Endothelial cell (in vitro differentiated cells): ENCODE measurements around the gene PLVAP. TPM values are rescaled to one million over a fixed set of nuclear protein-coding genes. Genes with fewer than 3 reads are reported as not detected.

Source experiments
- DNase-seq: peaks from one replicate; pipeline ENCODE4 v3.0.0; 2021; ENCODE audit warnings: low spot score
- H3K27ac Mint-ChIP-seq: one replicate; pipeline ENCODE4 v1.8.0; 2021; ENCODE audit warnings: mixed read lengths, inconsistent platforms; ENCODE audit not compliant: unreplicated experiment
- H3K27me3 Mint-ChIP-seq: one replicate; pipeline ENCODE4 v1.8.0; 2021; ENCODE audit warnings: mild to moderate bottlenecking, moderate library complexity, mixed read lengths, inconsistent platforms; ENCODE audit not compliant: unreplicated experiment
- H3K36me3 Mint-ChIP-seq: one replicate; pipeline ENCODE4 v1.8.0; 2021; ENCODE audit warnings: mild to moderate bottlenecking, low read depth, mixed read lengths, inconsistent platforms; ENCODE audit not compliant: unreplicated experiment
- H3K4me1 Mint-ChIP-seq: one replicate; pipeline ENCODE4 v1.8.0; 2021; ENCODE audit warnings: mild to moderate bottlenecking, mixed read lengths, inconsistent platforms; ENCODE audit not compliant: unreplicated experiment
- H3K4me3 Mint-ChIP-seq: one replicate; pipeline ENCODE4 v1.8.0; 2021; ENCODE audit warnings: mild to moderate bottlenecking, mixed read lengths, inconsistent platforms; ENCODE audit not compliant: unreplicated experiment
- H3K9me3 Mint-ChIP-seq: one replicate; pipeline ENCODE4 v1.8.0; 2021; ENCODE audit warnings: mixed read lengths, inconsistent platforms; ENCODE audit not compliant: unreplicated experiment
- total RNA-seq: library from RNA; stranded (reverse); fragmentation: NEBNext Ultra II Directional; extraction: Animal tissue kit (Norgen Biotek cat#: 25700); gene quantifications from one replicate; pipeline ENCODE4 v1.2.1, GENCODE V29; 2021; ENCODE audit not compliant: unreplicated experiment
- TF ChIP-seq, protein P1 (sequence below): fragments of 200-600 bp; sonication (generic); IDR thresholded peaks from one replicate; pipeline ENCODE4 v1.5.0; 2021; ENCODE audit warnings: antibody characterized with exemption; ENCODE audit not compliant: unreplicated experiment

Gene PLVAP
- total RNA-seq, 1 donor from 2014 or later: 1,569 TPM

DNA sequence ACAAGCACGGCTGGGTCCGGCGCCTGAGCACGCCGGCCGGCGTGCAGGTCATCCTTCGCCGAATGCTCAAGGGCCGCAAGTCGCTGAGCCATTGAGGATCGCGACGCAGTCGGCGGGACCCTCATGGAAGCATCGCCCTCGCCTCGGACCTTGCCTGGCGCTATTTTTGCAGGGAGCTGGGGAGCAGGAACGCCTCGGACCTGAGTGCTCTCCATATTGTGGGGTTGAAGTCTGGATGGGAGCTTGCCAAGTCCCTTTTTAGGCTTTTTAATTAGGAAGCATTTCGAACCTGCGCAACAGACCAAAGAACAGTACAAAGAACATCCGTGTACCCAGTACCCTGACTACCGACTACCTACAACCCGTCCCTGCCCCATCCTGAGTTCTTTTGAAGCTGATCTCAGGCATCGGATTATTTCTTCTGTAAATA, 70.8 kb downstream of the PLVAP start:
- no peak for DNase-seq
- Mint-ChIP-seq H3K27me3 (peaks cover 6% of the 10 kb centered on the region), H3K4me3 (peak overlapping the region; percentile 93), H3K9me3 (no peaks in the 10 kb centered on the region), H3K36me3 (peaks cover 6% of the 10 kb centered on the region), H3K4me1 (peaks cover 20% of the 10 kb centered on the region), H3K27ac (peak overlapping the region; percentile 72)
- TF ChIP-seq, protein P1, sequence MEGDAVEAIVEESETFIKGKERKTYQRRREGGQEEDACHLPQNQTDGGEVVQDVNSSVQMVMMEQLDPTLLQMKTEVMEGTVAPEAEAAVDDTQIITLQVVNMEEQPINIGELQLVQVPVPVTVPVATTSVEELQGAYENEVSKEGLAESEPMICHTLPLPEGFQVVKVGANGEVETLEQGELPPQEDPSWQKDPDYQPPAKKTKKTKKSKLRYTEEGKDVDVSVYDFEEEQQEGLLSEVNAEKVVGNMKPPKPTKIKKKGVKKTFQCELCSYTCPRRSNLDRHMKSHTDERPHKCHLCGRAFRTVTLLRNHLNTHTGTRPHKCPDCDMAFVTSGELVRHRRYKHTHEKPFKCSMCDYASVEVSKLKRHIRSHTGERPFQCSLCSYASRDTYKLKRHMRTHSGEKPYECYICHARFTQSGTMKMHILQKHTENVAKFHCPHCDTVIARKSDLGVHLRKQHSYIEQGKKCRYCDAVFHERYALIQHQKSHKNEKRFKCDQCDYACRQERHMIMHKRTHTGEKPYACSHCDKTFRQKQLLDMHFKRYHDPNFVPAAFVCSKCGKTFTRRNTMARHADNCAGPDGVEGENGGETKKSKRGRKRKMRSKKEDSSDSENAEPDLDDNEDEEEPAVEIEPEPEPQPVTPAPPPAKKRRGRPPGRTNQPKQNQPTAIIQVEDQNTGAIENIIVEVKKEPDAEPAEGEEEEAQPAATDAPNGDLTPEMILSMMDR: no peak

DNA sequence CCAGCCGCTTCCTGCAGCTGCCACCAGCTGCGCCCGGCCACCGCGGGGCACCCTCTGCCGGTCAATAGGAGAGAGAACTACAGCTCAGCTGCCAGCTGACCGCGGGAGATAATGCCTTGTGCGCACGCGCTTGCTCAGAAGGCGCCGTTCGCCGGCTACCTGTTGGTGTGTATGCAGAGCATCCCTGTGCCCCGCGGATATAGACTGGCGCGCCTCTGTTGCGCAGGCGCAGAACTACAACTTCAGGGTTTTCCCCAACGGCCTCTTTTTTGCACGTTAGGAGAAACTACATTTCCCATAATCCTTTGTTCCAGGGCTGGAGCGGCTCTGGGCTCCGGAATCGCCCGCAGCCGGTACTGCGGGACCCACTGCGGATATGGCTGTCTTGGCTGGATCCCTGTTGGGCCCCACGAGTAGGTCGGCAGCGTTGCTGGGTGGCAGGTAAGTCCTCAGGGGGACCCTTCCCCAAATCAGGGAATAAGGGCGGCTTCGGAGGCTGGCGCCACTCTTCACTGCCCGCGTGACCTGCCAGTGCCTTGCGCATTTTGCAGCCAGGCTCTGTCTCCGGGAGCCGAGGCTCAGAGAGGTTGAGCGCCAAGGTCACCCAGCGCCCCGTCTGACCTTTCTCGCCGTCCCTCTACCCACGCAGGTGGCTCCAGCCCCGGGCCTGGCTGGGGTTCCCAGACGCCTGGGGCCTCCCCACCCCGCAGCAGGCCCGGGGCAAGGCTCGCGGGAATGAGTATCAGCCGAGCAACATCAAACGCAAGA, 71.4 kb downstream of the PLVAP start, which contains the start of gene MRPL34:
MRPL34 (plus strand) TSS at position 356 of the 768 bp plus-strand sequence; CDS start at position 377, 21 bp downstream.
- H3K9me3 Mint-ChIP-seq: no peaks in the 10 kb centered on the region
- peaks cover 6% of the 10 kb centered on the region for H3K27me3 Mint-ChIP-seq
- peak within 1 kb of the TSS; percentile 91 for H3K27ac Mint-ChIP-seq
- TF ChIP-seq, protein P1: peak; percentile 63
- peak within 1 kb of the TSS; percentile 93 for H3K4me3 Mint-ChIP-seq
- DNase-seq: peak; percentile 94
- H3K4me1 Mint-ChIP-seq: peaks cover 18% of the 10 kb centered on the region
- H3K36me3 Mint-ChIP-seq: peaks cover 6% of the 10 kb centered on the region

DNA sequence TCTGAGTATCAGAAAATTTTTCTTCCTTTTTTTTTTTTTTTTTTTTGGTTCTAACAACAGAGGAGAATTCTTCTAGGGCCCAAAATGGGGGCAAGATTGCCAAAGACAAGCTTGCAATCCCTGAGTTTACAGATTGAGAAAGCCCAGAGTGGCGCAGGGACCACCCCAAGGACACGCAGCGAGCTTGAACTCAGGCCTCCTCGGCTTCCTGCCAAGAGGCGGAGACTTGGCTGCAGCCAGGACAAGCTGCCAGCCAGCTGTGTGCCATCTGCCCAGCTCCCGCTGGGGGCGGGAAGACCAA, 72.0 kb downstream of the PLVAP start:
- H3K4me3 Mint-ChIP-seq: peak overlapping the region; percentile 93
- H3K4me1 Mint-ChIP-seq: peaks cover 17% of the 10 kb centered on the region
- H3K27me3 Mint-ChIP-seq: peaks cover 3% of the 10 kb centered on the region
- no peak for DNase-seq
- peaks cover 6% of the 10 kb centered on the region for H3K36me3 Mint-ChIP-seq
- TF ChIP-seq, protein P1: no peak
- peak overlapping the region; percentile 91 for H3K27ac Mint-ChIP-seq
- no peaks in the 10 kb centered on the region for H3K9me3 Mint-ChIP-seq

DNA sequence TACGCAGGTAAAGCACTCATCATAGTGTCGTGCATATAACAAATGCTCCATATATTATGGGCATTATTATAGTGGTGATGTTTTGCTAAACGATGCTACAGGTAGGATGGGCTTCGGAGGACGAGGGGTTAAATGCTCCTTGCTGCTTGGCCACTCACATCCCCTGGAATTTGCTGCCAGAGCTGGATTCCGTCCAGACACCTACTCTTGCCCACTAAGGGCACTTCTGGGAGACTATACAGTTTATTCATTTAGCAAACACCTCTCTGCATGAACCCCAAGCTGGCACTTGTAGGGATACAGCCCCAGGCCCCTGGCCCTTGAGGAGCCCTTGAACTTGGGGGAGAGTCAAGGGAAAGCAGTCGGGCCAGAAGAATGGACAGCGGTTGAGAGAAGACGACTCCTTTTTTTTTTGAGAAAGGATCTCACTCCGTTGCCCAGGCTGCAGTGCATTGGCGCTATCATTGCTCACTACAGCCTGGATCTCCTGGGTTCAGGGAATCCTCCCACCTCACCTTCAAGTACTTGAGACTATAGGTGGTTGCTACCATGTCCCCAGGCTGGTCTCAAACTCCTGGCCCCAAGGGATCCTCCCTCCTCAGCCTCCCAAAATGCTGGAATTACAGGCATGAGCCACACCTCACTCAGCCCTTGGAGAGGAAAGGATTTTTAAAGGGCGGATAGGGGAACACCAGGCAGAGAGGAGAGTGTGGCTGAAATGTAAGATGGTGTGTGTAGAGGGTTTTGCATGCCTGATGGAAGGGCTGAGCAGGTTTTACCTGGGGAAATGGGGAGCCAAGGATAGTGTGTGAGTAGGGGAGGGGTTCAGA, 72.5 kb downstream of the PLVAP start:
- peaks cover 6% of the 10 kb centered on the region for H3K36me3 Mint-ChIP-seq
- DNase-seq: no peak
- TF ChIP-seq, protein P1: no peak
- no peaks in the 10 kb centered on the region for H3K9me3 Mint-ChIP-seq
- peaks cover 17% of the 10 kb centered on the region for H3K4me1 Mint-ChIP-seq
- peaks cover 3% of the 10 kb centered on the region for H3K27me3 Mint-ChIP-seq
- peak overlapping the region; percentile 80 for H3K4me3 Mint-ChIP-seq
- peak overlapping the region; percentile 91 for H3K27ac Mint-ChIP-seq

DNA sequence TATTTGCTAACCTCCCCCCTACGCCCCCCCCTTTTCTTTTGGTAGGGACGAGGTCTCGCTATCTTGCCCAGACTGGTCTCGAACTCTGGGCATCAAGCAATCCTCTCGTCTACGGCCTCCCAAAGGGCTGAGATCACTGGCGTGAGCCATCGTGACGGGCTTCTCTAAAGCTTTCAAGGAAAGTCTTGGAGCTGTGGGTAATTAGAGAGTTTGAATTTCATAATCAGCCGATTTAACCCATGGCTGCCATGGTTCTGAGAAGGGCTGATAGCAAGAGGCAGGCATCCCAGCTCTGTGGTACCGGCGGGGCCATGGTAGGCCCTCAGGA, 73.2 kb downstream of the PLVAP start:
- DNase-seq: no peak
- TF ChIP-seq, protein P1: no peak
- Mint-ChIP-seq H3K27ac (no peak overlapping the region), H3K9me3 (no peaks in the 10 kb centered on the region), H3K4me3 (peak overlapping the region; percentile 79), H3K4me1 (peaks cover 17% of the 10 kb centered on the region), H3K36me3 (peaks cover 6% of the 10 kb centered on the region), H3K27me3 (peaks cover 3% of the 10 kb centered on the region)
